ENCODE results near the gene POLR1E.
A peak's percentile ranks its signal among the peaks of the same experiment; 100 is the strongest.

The POLR1E gene, protein sequence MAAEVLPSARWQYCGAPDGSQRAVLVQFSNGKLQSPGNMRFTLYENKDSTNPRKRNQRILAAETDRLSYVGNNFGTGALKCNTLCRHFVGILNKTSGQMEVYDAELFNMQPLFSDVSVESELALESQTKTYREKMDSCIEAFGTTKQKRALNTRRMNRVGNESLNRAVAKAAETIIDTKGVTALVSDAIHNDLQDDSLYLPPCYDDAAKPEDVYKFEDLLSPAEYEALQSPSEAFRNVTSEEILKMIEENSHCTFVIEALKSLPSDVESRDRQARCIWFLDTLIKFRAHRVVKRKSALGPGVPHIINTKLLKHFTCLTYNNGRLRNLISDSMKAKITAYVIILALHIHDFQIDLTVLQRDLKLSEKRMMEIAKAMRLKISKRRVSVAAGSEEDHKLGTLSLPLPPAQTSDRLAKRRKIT

DNA sequence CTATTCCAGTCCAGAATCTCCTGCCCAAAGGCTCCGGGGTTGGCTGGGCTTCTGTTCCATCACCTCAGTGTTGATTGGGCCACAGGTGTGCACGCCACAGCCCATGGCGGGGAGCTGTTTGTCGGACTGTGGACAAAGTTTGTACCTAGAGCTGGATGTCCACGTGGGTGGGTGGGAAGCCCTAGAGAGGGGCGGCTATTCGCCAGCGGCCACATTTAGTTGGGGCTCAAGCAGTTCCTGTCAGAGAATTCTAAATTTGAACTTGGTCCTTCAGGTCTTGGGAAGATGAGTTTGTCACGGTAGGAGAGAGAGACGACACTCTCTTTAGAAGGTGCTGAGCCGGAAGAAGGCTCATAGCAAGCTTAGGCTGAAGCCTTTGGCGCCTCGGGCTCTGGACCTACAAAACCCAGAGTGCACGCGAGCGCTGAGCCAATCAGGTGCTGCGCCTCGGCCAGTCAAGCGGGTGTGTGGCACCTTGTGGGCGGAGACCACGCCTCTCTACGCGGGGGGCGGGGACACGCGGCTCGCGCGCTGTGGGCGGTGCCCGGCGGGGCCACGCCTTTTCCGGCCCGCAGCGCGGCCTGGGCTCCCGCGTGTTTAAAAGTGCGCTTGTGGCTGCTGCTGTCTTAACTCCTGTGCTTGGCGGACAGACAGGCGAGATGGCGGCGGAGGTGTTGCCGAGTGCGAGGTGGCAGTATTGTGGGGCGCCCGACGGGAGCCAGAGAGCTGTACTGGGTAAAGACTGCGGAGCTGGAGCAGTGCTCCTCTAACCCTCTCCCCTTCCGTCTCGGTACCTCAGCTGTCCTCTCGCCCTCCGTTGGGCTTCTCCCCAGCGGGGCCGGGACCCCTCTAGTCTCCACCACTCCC is at the start of gene POLR1E:
TSS of gene POLR1E (plus strand) at position 560 of the 867 bp plus-strand sequence. CDS start at position 660, 100 bp downstream.
- DNase-seq (ENCODE audit: low read depth in 1 of 2, low spot score in 1 of 2), result peak; percentile 86 to 97
- TF ChIP-seq JUND (IDR thresholded peaks at IDR 0.05; ENCODE audit: low read depth), result no peak
- in situ Hi-C loops (cut with HindIII; ENCODE audit: low pct_unique_long_range_greater_than_20kb, low sequenced_read_pairs), result no loop called here

DNA sequence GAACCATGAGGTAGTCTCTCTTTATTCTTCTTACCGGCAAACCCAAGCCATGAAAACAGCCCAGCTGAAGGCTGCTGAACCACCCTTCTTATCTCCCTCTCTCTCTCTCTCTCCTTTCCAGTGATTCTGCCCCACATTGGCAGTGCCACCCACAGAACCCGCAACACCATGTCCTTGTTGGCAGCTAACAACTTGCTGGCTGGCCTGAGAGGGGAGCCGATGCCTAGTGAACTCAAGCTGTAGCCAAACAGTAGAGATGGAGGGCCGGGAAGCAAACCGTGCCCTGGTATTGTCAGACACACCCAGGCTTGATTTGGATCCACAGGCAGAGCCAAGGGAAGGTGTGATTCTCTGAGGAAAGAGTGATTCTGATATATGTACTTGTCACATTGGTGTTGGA is 49.2 kb upstream of the POLR1E start:
- no peak for DNase-seq (ENCODE audit: low read depth in 1 of 2, low spot score in 1 of 2)
- in situ Hi-C loops (cut with HindIII; ENCODE audit: low pct_unique_long_range_greater_than_20kb, low sequenced_read_pairs), result no loop called here
- no peak for TF ChIP-seq JUND (IDR thresholded peaks at IDR 0.05; ENCODE audit: low read depth)

DNA sequence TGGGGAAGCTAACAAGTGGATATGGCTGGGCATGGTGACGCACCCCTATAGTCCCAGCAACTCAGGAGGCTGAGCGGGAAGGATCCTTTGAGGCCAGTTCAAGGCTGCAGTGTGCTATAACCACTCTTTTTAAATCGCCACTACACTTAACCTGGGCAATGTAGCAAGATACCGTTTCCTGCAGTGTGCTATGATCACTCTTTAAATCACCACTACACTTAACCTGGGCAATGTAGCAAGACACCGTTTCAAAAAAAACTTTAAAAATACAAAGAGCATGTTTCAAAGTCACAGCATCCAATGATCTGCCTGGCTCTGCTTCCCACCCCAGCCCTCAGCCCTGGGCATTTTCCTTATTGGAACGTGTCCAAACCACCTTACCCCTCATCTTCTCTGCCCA is 48.7 kb upstream of the POLR1E start:
- DNase-seq (ENCODE audit: low read depth in 1 of 2, low spot score in 1 of 2), result no peak
- no peak for TF ChIP-seq JUND (IDR thresholded peaks at IDR 0.05; ENCODE audit: low read depth)
- in situ Hi-C loops (cut with HindIII; ENCODE audit: low pct_unique_long_range_greater_than_20kb, low sequenced_read_pairs), result no loop called here

DNA sequence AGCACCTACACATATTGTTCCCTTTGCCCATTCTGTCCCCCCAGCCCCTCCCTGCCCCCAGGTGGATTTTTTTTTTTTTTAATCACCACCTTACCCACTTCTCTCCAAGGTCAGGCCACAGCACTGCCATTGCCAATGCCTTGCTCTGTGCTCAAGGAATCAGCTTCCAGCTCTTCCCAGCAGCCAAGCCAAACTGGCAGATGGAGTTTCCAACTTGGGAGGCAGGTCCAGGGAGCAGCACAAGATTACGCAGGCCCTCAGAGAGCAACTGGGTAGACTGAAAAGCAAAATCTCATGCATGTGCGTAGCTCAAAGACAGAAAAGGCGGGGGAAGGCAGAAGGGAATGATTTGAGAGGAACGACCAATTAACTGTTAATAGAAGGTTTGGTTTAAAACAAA is 48.1 kb upstream of the POLR1E start:
- no peak for DNase-seq (ENCODE audit: low read depth in 1 of 2, low spot score in 1 of 2)
- no peak for TF ChIP-seq JUND (IDR thresholded peaks at IDR 0.05; ENCODE audit: low read depth)
- in situ Hi-C loops (cut with HindIII; ENCODE audit: low pct_unique_long_range_greater_than_20kb, low sequenced_read_pairs), result no loop called here

DNA sequence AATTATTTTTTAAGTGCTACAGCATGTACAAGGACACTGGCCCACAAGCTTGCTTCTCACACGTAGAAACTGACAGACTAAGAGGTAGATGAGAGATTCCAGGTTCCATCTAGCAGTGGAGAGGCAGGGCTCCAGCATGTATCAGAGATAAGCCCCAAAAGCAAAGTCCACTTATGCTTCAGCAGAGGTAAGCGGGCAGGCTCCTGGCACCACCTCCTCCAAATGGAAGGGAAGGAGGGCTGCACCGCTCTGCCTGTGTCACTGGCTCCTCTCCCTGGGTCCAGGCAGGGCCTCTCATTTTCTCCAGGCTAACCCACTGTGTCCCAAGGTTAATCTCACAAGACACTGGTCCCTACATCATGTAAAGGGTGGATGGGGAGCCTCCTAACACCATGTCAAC is 47.4 kb upstream of the POLR1E start:
- no peak for TF ChIP-seq JUND (IDR thresholded peaks at IDR 0.05; ENCODE audit: low read depth)
- in situ Hi-C loops (cut with HindIII; ENCODE audit: low pct_unique_long_range_greater_than_20kb, low sequenced_read_pairs), result no loop called here
- DNase-seq (ENCODE audit: low read depth in 1 of 2, low spot score in 1 of 2), result no peak

DNA sequence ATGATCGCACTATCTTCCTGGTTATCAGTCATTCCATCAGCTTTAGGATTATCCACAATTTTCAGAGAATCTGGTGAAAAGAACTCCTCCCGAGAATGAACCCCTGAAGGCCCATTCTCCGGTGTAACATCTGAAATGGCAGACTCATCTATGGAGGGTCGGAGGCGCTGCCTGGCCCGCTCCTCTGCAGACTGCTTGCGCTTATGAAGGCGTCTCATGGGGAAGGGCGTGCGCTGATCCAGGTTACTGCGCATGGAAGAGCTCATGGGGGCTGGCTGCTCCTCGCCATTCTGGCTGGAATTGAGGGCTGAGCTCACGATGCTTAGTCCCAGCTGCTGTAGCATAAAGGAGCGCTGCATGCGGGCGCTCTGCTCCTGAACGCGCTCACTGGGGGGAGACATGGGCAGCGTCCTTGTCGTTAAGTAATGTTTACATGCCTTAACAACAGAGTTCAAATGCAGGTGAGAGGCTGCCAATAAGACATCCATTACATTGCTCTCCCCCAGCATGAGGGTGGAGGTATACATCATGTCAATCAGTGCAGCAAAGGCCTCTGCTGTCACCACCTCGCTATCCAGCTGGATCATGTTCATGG is 43.9 kb upstream of the POLR1E start:
- DNase-seq (ENCODE audit: low read depth in 1 of 2, low spot score in 1 of 2), result no peak
- no peak for TF ChIP-seq JUND (IDR thresholded peaks at IDR 0.05; ENCODE audit: low read depth)
- in situ Hi-C loops (cut with HindIII; ENCODE audit: low pct_unique_long_range_greater_than_20kb, low sequenced_read_pairs), result no loop called here

DNA sequence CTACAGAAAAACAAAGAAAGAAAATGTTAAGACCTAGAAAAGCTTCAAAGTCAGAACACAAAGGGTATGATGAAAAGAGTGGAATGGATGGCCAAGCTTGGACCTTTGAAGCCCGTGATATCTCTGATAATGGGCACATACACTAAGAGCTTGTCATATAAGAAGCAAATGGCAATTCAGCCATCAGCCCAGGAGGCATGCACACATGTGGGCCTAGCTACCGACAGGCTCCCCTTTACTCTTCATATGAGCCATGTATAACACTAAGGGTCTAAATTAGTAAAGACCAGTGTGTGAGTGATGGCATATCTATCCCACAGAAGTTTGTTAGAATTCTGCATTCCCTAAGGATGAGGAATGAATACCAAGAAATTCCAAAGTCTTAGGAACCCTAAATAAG is 43.2 kb upstream of the POLR1E start:
- no peak for TF ChIP-seq JUND (IDR thresholded peaks at IDR 0.05; ENCODE audit: low read depth)
- in situ Hi-C loops (cut with HindIII; ENCODE audit: low pct_unique_long_range_greater_than_20kb, low sequenced_read_pairs), result no loop called here
- DNase-seq (ENCODE audit: low read depth in 1 of 2, low spot score in 1 of 2), result no peak

DNA sequence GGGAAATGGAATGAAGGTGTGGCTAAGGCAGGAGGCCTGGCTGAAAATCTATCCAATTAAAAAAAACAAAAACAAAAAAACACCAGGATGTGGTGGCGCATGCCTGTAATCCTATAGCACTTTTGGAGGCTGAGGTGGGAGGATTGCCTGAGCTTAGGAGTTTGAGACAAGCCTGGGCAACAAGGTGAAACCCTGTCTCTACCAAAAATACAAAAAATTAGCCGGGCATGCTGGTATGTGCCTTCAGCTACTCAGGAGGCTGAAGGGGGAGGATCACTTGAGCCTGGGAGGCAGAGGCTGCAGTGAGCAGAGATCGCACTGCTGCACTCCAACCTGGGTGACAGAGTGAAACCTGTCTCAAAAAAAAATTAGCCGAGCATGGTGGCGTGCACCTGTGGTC is 42.2 kb upstream of the POLR1E start:
- no peak for DNase-seq (ENCODE audit: low read depth in 1 of 2, low spot score in 1 of 2)
- no peak for TF ChIP-seq JUND (IDR thresholded peaks at IDR 0.05; ENCODE audit: low read depth)
- in situ Hi-C loops (cut with HindIII; ENCODE audit: low pct_unique_long_range_greater_than_20kb, low sequenced_read_pairs), result no loop called here

DNA sequence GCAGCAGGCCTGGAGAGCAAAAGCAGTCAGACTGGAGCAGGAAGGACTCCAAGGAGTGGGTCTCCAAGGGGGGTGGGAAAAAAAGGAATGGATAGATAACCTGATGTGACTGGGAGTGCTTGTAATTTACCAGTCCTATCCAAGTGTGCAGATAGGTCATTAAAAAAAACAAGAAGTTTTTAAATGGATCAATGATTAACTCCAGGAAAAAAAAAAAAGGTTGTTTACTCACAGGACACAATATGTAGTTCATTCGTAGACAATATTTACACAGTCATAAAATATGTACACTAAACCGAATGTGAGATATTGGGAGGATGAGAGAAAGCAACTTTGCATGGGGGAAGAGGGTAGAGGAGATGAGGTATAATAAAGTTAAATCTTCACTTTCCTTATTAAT is 40.9 kb upstream of the POLR1E start:
- in situ Hi-C loops (cut with HindIII; ENCODE audit: low pct_unique_long_range_greater_than_20kb, low sequenced_read_pairs), result no loop called here
- no peak for TF ChIP-seq JUND (IDR thresholded peaks at IDR 0.05; ENCODE audit: low read depth)
- no peak for DNase-seq (ENCODE audit: low read depth in 1 of 2, low spot score in 1 of 2)

DNA sequence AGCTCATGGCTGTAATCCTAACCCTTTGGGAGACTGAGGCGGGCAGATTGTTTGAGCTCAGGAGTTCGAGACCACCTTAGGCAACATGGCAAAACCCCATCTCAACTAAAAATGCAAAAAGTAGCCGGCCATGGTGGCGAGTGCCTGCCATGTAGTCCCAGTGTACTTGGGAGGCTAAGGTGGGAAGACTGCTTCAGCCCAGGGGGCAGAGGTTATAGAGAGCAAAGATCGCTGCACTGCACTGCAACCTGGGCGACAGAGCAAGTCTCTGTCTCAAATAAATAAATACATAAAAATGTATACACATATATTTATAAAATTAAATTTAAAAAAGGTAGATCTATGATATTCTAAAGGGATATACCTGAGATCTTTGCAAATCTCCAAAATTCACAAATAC is 39.9 kb upstream of the POLR1E start:
- TF ChIP-seq JUND (IDR thresholded peaks at IDR 0.05; ENCODE audit: low read depth), result no peak
- in situ Hi-C loops (cut with HindIII; ENCODE audit: low pct_unique_long_range_greater_than_20kb, low sequenced_read_pairs), result no loop called here
- DNase-seq (ENCODE audit: low read depth in 1 of 2, low spot score in 1 of 2), result no peak

DNA sequence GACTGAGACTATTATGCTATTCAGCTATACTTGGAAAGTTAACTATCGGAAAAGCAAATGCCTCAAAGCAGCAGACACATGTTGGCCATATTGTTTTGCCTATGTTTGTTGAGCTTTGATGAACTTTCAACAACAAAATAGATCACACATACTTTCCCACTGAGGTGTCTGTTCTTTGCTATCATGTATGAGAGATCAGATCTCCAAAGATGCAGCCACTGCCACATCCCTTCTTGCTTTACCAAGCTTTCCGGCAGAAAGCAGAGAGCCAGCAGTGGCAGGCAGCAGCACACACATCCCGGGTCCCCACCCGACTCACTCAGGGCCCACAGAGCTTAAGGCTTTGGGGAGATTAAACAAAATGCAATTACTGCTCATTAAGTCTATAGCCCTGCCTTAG is 39.3 kb upstream of the POLR1E start:
- no peak for DNase-seq (ENCODE audit: low read depth in 1 of 2, low spot score in 1 of 2)
- no peak for TF ChIP-seq JUND (IDR thresholded peaks at IDR 0.05; ENCODE audit: low read depth)
- in situ Hi-C loops (cut with HindIII; ENCODE audit: low pct_unique_long_range_greater_than_20kb, low sequenced_read_pairs), result no loop called here

DNA sequence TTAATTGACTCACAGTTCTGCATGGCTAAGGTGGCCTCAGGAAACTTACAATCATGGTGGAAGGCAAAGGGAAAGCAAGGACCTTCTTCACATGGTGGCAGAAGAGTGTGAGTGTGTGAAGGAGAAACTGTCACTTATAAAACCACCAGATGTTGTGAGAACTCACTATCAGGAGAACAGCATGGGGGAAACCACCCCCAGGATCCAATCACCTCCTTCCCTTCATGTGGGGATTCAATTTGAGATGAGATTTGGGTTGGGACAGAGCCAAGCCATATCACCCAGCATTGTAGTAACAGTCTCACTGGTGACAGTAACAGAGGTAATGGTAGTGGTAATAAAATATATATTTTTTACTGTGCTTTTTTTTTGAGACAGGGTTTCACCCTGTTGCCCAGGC is 38.6 kb upstream of the POLR1E start:
- in situ Hi-C loops (cut with HindIII; ENCODE audit: low pct_unique_long_range_greater_than_20kb, low sequenced_read_pairs), result no loop called here
- TF ChIP-seq JUND (IDR thresholded peaks at IDR 0.05; ENCODE audit: low read depth), result no peak
- DNase-seq (ENCODE audit: low read depth in 1 of 2, low spot score in 1 of 2), result no peak

Measured in T47D (cell line).